ENCODE results near the gene SLC25A39. TPM values are rescaled to one million over a fixed set of nuclear protein-coding genes. Genes with fewer than 3 reads are reported as not detected.

The SLC25A39 gene
- total and polyA plus RNA-seq, 2 of the 4 experiments (the other 2 are of a cell fraction): 49.1 to 99.7 TPM

- ATAC-seq (ENCODE audit: low read depth) (peak; percentile 35), DNase-seq (no peak)
- H3K27ac ChIP-seq (ENCODE audit: insufficient read depth, low read length): peak overlapping the region; percentile 26; the same call in 1 of the 2 replicates
- H2AFZ ChIP-seq (replicated peaks; ENCODE audit: low read length, poor library complexity): peak overlapping the region; percentile 93
- peaks cover 20% of the 10 kb centered on the region for H3K27me3 ChIP-seq (ENCODE audit: control insufficient read depth, insufficient read depth, low read length)
- H4K91ac ChIP-seq (ENCODE audit: insufficient read depth, low read depth, low read length): no peak overlapping the region
- intact Hi-C loops (cut with micrococcal nuclease) (no loop called here), in situ Hi-C loops (cut with MboI; ENCODE audit: low sequenced_read_pairs) (no loop called here), dilution Hi-C loops (cut with HindIII; ENCODE audit: low sequenced_read_pairs, unreplicated experiment) (no loop called here)
- H3K36me3 ChIP-seq (ENCODE audit: control insufficient read depth, insufficient read depth, low read length): peaks cover 3% of the 10 kb centered on the region; the same call in 1 of the 2 replicates
- peak overlapping the region; percentile 51; the same call in 1 of the 2 replicates for H3K14ac ChIP-seq (replicated peaks; ENCODE audit: low read depth, low read length)
- H3K18ac ChIP-seq (ENCODE audit: low read depth, low read length): no peak overlapping the region; the same call in 1 of the 2 replicates
- peaks cover 4 to 28% of the 10 kb centered on the region in 2 experiments; a peak in 2 of 4 replicates for H3K79me1 ChIP-seq (ENCODE audit: low read depth in 1 of 2, low read length in 2 of 2)
- WGBS, 2 experiments (ENCODE audit: extremely low coverage in 2 of 2, insufficient read length in 1 of 2): 0% methylated on average over 10 of the region's 45 CpGs; no CpG with 5 or more reads in 1 of the 2 experiments
- no TSS peak for BruUV-seq (replicated peaks)
- peak overlapping the region in 1 of 2 experiments; percentile 69; a peak in 1 of 4 replicates for H4K8ac ChIP-seq (ENCODE audit: low read depth in 2 of 2, low read length in 2 of 2)
- peak overlapping the region; percentile 88 for H3K4me3 ChIP-seq (ENCODE audit: insufficient read depth, low read depth, low read length)
- H2AK9ac ChIP-seq (replicated peaks; ENCODE audit: low read depth, low read length, poor library complexity): peak overlapping the region; percentile 87
- H2BK20ac ChIP-seq (ENCODE audit: low read depth, low read length): no peak overlapping the region
- H3K4ac ChIP-seq (ENCODE audit: low read depth, low read length): no peak overlapping the region
- peaks cover 8% of the 10 kb centered on the region; the same call in 1 of the 2 replicates for H3K9me1 ChIP-seq (ENCODE audit: insufficient read depth, low read length)
- H3K9me3 ChIP-seq (ENCODE audit: control insufficient read depth, insufficient read depth, low read length): no peaks in the 10 kb centered on the region
- H3K4me2 ChIP-seq (ENCODE audit: low read depth, low read length): peak overlapping the region; percentile 86
- TF ChIP-seq, protein P1, sequence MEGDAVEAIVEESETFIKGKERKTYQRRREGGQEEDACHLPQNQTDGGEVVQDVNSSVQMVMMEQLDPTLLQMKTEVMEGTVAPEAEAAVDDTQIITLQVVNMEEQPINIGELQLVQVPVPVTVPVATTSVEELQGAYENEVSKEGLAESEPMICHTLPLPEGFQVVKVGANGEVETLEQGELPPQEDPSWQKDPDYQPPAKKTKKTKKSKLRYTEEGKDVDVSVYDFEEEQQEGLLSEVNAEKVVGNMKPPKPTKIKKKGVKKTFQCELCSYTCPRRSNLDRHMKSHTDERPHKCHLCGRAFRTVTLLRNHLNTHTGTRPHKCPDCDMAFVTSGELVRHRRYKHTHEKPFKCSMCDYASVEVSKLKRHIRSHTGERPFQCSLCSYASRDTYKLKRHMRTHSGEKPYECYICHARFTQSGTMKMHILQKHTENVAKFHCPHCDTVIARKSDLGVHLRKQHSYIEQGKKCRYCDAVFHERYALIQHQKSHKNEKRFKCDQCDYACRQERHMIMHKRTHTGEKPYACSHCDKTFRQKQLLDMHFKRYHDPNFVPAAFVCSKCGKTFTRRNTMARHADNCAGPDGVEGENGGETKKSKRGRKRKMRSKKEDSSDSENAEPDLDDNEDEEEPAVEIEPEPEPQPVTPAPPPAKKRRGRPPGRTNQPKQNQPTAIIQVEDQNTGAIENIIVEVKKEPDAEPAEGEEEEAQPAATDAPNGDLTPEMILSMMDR (conservative IDR thresholded peaks at IDR 0.05; ENCODE audit: low read depth, low read length): no peak
- TF ChIP-seq RAD21 (IDR thresholded peaks at IDR 0.05; ENCODE audit: low read length): no peak
- no peak for TF ChIP-seq RFX5 (IDR thresholded peaks at IDR 0.05; ENCODE audit: low read depth, low read length)
- no peak for TF ChIP-seq FOS (IDR thresholded peaks at IDR 0.05; ENCODE audit: low read depth, low read length)
- TF ChIP-seq, protein P2, sequence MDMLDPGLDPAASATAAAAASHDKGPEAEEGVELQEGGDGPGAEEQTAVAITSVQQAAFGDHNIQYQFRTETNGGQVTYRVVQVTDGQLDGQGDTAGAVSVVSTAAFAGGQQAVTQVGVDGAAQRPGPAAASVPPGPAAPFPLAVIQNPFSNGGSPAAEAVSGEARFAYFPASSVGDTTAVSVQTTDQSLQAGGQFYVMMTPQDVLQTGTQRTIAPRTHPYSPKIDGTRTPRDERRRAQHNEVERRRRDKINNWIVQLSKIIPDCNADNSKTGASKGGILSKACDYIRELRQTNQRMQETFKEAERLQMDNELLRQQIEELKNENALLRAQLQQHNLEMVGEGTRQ (IDR thresholded peaks at IDR 0.05; ENCODE audit: low read depth, low read length): no peak
- TF ChIP-seq POLR2A (IDR thresholded peaks at IDR 0.05; ENCODE audit: low read depth, low read length): no peak
- TF ChIP-seq MXI1 (IDR thresholded peaks at IDR 0.05; ENCODE audit: borderline replicate concordance, low read depth, low read length): no peak
- TF ChIP-seq NFE2L2 (IDR thresholded peaks at IDR 0.05; ENCODE audit: low read depth, low read length): no peak
- no peak for TF ChIP-seq CEBPB (IDR thresholded peaks at IDR 0.05; ENCODE audit: low read depth, low read length)
- TF ChIP-seq MAFK (IDR thresholded peaks at IDR 0.05; ENCODE audit: low read depth, low read length): no peak
- TF ChIP-seq, protein P3, sequence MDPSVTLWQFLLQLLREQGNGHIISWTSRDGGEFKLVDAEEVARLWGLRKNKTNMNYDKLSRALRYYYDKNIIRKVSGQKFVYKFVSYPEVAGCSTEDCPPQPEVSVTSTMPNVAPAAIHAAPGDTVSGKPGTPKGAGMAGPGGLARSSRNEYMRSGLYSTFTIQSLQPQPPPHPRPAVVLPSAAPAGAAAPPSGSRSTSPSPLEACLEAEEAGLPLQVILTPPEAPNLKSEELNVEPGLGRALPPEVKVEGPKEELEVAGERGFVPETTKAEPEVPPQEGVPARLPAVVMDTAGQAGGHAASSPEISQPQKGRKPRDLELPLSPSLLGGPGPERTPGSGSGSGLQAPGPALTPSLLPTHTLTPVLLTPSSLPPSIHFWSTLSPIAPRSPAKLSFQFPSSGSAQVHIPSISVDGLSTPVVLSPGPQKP (IDR thresholded peaks at IDR 0.05; ENCODE audit: borderline replicate concordance, low read depth, low read length): no peak
- no peak for TF ChIP-seq RCOR1 (IDR thresholded peaks at IDR 0.05; ENCODE audit: insufficient replicate concordance, low read length)
- no peak for TF ChIP-seq BHLHE40 (IDR thresholded peaks at IDR 0.05; ENCODE audit: low read depth, low read length)
- no peak for TF ChIP-seq CHD1 (IDR thresholded peaks at IDR 0.05; ENCODE audit: low read depth, low read length)
- no peak for TF ChIP-seq SMC3 (IDR thresholded peaks at IDR 0.05; ENCODE audit: low read depth, low read length)
- POLR2A ChIA-PET (ENCODE audit: unreplicated experiment): no interaction called here
- H2AK5ac ChIP-seq (ENCODE audit: low read depth, low read length): no peak overlapping the region
- H3K23ac ChIP-seq (ENCODE audit: low read depth, low read length): no peak overlapping the region; the same call in 1 of the 2 replicates
- 0 out of 2 replicates have a peak overlapping the region, but pooled peaks have one; percentile 6 for H3K56ac ChIP-seq (ENCODE audit: extremely low read depth, insufficient read depth, low read length)
- H2BK15ac ChIP-seq (ENCODE audit: low read depth, low read length): no peak overlapping the region
- no peak overlapping the region for H2BK5ac ChIP-seq (ENCODE audit: low read depth, low read length, poor library complexity, severe bottlenecking)
- peaks cover 15% of the 10 kb centered on the region for H3K4me1 ChIP-seq (ENCODE audit: control insufficient read depth, insufficient read depth, low read length)
- H4K20me1 ChIP-seq (ENCODE audit: insufficient read depth, low read length): peaks cover 11% of the 10 kb centered on the region
- H4K5ac ChIP-seq (ENCODE audit: low read depth, low read length): no peak overlapping the region
- peak overlapping the region; percentile 71 for H3K9ac ChIP-seq (ENCODE audit: low read depth, low read length)
- CTCF ChIA-PET: interaction anchor here (0.9 to 1.7 kb wide), 6 partner anchors 10 to 159 kb away, joined by 3 to 6 read pairs (median 4); no protein-coding TSS in a partner anchor
- 0 out of 2 replicates have a peak overlapping the region, but pooled peaks have one; percentile 4 for H2BK120ac ChIP-seq (ENCODE audit: low read depth, low read length)
Observed at GRCh38 chr17:44362949-44363612, 38.5 kb upstream of the SLC25A39 start.

Measured in IMR-90 (cell line).